Common myeloid progenitor, CD34-positive (primary cell): ENCODE data around the gene SHOX.

ENCODE experiments used
- CTCF ChIA-PET: fragments of 350-600 bp; sonication (Branson Sonifier 250); formaldehyde crosslinking; loops from one replicate; lab custom pipeline; 2021; ENCODE audit warnings: antibody characterized with exemption; lab: Charles Lee
- POLR2A ChIA-PET: fragments of 350-600 bp; sonication (Branson Sonifier 250); formaldehyde crosslinking; loops from one replicate; lab custom pipeline; 2021; ENCODE audit warnings: antibody characterized with exemption; lab: Charles Lee
- DNase-seq, 3 donors: peaks; one replicate each; pipeline versions ENCODE4 v3.0.0 to v3.0.0-alpha.2; 2013
- H3K27ac ChIP-seq, 2 experiments: 1 replicate in 1 of 2; 2 replicates in 1 of 2; pipeline ENCODE4 v1.7.0; 2013; ENCODE audit warnings: inconsistent platforms in 2 of 2, low read length in 2 of 2, mild to moderate bottlenecking in 2 of 2, low read depth in 1 of 2, moderate library complexity in 1 of 2; ENCODE audit not compliant: severe bottlenecking in 2 of 2, insufficient read depth in 1 of 2, poor library complexity in 1 of 2
- H3K27me3 ChIP-seq, 5 experiments: replicated peaks in 2 of 5; 1 replicate in 3 of 5; 2 replicates in 2 of 5; pipeline versions ENCODE4 v1.6.1 to v1.7.0; 2013; ENCODE audit warnings: low read length in 4 of 5, mild to moderate bottlenecking in 2 of 5, moderate library complexity in 2 of 5, inconsistent platforms in 1 of 5; ENCODE audit not compliant: insufficient read depth in 5 of 5, control insufficient read depth in 4 of 5
- H3K36me3 ChIP-seq, 4 experiments: 1 replicate in 2 of 4; 2 replicates in 2 of 4; pipeline versions ENCODE4 v1.6.1 to v1.7.0; 2013; ENCODE audit warnings: low read length in 3 of 4, control low read depth in 1 of 4, mild to moderate bottlenecking in 1 of 4; ENCODE audit not compliant: control insufficient read depth in 4 of 4, insufficient read depth in 4 of 4
- H3K4me1 ChIP-seq, 4 experiments: 1 replicate in 3 of 4; 2 replicates in 1 of 4; pipeline versions ENCODE4 v1.6.1 to v1.7.1; 2013; ENCODE audit warnings: low read length in 3 of 4, mild to moderate bottlenecking in 3 of 4, control low read depth in 1 of 4, inconsistent platforms in 1 of 4, moderate library complexity in 1 of 4; ENCODE audit not compliant: control insufficient read depth in 4 of 4, insufficient read depth in 4 of 4; ENCODE audit errors: control extremely low read depth in 1 of 4
- H3K4me3 ChIP-seq, 7 experiments: 1 replicate in 4 of 7; 2 replicates in 3 of 7; pipeline versions ENCODE4 v1.5.1 to v1.7.0; 2013; ENCODE audit warnings: mild to moderate bottlenecking in 7 of 7, low read length in 6 of 7, moderate library complexity in 6 of 7, inconsistent platforms in 2 of 7, low read depth in 2 of 7, control low read depth in 1 of 7; ENCODE audit not compliant: insufficient read depth in 4 of 7, control insufficient read depth in 1 of 7; ENCODE audit errors: extremely low read depth in 1 of 7
- H3K9me3 ChIP-seq, 5 experiments: 1 replicate in 4 of 5; 2 replicates in 1 of 5; pipeline versions ENCODE4 v1.6.1 to v1.7.1; 2013; ENCODE audit warnings: low read length in 4 of 5, mild to moderate bottlenecking in 2 of 5, inconsistent platforms in 1 of 5, low read depth in 1 of 5, moderate library complexity in 1 of 5; ENCODE audit not compliant: control insufficient read depth in 4 of 5, insufficient read depth in 2 of 5; ENCODE audit errors: control extremely low read depth in 1 of 5
- WGBS: methylation state at CpG from one replicate; pipeline ENCODE4 v1.1.5; 2013; ENCODE audit not compliant: insufficient coverage; 5-methylcytosine and 5-hydroxymethylcytosine counted together

The SHOX gene

DNA sequence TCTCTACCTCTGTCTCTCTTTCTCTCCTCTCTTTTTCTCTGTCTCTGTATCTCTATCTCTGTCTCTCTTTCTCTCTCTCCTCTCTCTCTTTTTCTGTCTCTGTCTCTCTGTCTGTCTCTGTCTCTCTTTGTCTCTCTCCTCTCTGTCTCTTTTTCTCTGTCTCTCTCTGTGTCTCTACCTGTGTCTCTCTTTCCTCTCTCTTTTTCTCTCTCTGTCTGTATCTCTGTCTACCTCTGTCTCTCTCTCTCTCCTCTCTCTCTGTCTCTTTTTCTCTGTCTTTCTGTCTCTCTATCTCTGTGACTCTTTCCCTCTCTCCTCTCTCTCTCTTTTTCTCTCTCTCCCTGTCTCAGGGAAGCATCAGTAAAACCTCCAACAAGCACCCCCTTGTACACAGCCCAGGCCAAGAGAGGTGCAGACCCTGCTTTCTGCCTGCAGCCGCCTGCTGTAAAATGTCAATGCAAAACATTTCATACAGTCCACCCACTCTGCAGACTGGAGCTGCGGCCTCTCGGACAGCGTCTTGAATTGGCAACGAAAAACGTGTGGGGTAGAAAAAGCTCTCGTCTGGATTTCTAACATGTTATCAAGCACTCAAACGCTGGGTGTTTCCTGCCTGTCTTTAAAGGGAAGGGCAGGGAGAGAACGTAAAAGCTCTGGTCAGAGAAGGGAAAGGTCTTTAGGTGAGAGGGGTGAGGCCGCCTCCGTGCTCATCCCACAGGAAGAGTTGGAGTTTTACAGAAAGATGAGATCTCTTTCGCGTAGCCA lies 3.7 kb upstream of the SHOX start:
- ChIA-PET POLR2A (no interaction called here), CTCF (no interaction called here)
- Histone ChIP-seq H3K27me3 (peaks cover 0 to 92% (median 26%) of the 10 kb centered on the region in 5 experiments), H3K36me3 (no peaks in the 10 kb centered on the region), H3K4me3 (no peak overlapping the region), H3K27ac (no peak overlapping the region), H3K9me3 (peaks cover 0 to 1% (median 0%) of the 10 kb centered on the region in 5 experiments), H3K4me1 (peaks cover 0 to 11% (median 4%) of the 10 kb centered on the region in 4 experiments)
- peak in 1 of 3 donors; percentile 33 for DNase-seq
- 3% methylated on average over 7 of the region's 13 CpGs for WGBS

DNA sequence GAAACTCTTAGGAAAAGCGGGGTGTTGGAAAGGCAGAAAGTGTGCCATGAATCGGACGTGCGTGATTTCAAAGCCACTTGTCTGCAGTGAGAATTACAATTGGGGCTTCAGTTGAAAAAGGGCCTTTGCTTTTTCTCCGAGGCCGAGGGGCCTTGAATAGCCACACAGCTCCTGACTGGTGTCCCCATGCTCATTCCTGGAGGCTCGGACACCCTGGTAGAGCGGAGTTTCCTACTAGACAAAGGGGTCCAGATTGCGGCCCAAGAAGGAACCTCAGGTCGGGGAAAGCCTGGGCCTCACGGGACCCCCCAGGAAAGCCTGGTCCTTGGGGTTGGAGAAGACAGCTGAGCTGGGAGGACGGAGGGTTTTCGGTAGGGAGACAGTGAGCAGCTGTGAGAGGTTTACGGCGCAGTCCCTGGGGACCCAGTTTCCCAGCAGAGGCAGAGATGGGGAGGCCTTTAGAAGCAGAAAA lies 3.0 kb upstream of the SHOX start:
- no peak overlapping the region for H3K27ac ChIP-seq

DNA sequence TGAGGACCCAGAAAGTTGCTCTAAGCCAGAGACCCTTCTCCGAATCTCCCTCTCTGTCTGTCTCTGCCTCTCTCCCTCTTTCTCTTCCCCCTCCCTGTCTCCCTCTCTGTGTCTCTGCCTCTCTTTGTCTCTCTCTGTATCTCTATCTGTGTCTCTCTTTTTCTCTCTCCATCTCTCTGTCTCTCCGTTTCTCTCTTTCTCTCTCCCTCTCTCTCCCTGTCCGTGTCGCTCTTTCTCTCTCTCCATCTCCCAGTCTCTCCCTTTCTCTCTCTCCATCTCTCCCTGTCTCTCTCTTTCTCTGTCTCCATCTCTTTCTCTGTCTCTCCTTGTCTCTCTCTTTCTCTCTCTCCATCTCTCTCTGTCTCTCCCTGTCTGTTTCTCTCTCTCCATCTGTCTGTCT lies 2.6 kb upstream of the SHOX start:
- POLR2A ChIA-PET = no interaction called here
- H3K27me3 ChIP-seq = peaks cover 0 to 92% (median 30%) of the 10 kb centered on the region in 5 experiments
- CTCF ChIA-PET = no interaction called here
- no peak for DNase-seq
- 5% methylated on average over 4 of the region's 4 CpGs for WGBS
- no peak overlapping the region for H3K4me3 ChIP-seq
- no peaks in the 10 kb centered on the region for H3K36me3 ChIP-seq
- no peak overlapping the region for H3K27ac ChIP-seq
- peaks cover 0 to 11% (median 4%) of the 10 kb centered on the region in 4 experiments for H3K4me1 ChIP-seq
- peaks cover 0 to 1% (median 0%) of the 10 kb centered on the region in 5 experiments for H3K9me3 ChIP-seq

More for the DNA sequence above, 3.0 kb upstream of the SHOX start:
- no peak for DNase-seq
- Histone ChIP-seq H3K9me3 (peaks cover 0 to 1% (median 0%) of the 10 kb centered on the region in 5 experiments), H3K27me3 (peaks cover 0 to 92% (median 29%) of the 10 kb centered on the region in 5 experiments), H3K36me3 (no peaks in the 10 kb centered on the region), H3K4me1 (peaks cover 0 to 11% (median 4%) of the 10 kb centered on the region in 4 experiments), H3K4me3 (no peak overlapping the region)
- CTCF ChIA-PET = no interaction called here
- POLR2A ChIA-PET = no interaction called here
- 10% methylated on average over 13 of the region's 15 CpGs for WGBS

DNA sequence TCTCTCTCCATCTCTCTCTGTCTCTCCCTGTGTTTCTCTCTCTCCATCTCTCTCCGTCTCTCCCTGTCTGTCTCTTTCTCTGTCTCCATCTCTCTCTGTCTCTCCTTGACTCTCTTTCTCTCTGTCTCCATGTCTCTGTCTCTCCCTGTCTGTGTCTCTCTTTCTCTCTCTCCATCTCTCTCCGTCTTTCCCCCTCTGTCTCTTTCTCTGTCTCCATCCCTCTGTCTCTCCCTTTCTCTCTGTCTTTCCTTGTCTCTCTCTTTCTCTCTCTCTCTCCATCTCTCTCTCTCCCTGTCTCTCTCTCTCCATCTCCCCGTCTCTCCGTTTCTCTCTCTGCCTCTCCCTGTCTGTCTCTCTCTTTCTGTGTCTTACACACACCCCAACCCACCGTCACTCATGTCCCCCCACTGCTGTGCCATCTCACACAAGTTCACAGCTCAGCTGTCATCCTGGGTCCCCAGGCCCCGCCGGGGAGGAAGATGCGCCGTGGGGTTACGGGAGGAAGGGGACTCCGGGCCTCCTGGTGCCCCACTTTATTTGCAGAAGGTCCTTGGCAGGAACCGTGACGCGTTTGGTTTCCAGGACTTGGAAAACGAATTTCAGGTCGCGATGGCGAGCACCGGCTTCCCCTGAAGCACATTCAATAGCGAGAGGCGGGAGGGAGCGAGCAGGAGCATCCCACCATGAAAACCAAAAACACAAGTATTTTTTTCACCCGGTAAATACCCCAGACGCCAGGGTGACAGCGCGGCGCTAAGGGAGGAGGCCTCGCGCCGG lies 1.2 kb upstream of the SHOX start:
- no peak overlapping the region for H3K27ac ChIP-seq
- DNase-seq = no peak
- ChIA-PET POLR2A (no interaction called here), CTCF (no interaction called here)
- H3K36me3 ChIP-seq = no peaks in the 10 kb centered on the region
- WGBS = 2% methylated on average over 19 of the region's 30 CpGs
- H3K4me1 ChIP-seq = peaks cover 0 to 6% (median 0%) of the 10 kb centered on the region in 4 experiments
- no peak overlapping the region for H3K4me3 ChIP-seq
- peaks cover 0 to 1% (median 0%) of the 10 kb centered on the region in 5 experiments for H3K9me3 ChIP-seq
- peaks cover 0 to 92% (median 36%) of the 10 kb centered on the region in 5 experiments for H3K27me3 ChIP-seq

DNA sequence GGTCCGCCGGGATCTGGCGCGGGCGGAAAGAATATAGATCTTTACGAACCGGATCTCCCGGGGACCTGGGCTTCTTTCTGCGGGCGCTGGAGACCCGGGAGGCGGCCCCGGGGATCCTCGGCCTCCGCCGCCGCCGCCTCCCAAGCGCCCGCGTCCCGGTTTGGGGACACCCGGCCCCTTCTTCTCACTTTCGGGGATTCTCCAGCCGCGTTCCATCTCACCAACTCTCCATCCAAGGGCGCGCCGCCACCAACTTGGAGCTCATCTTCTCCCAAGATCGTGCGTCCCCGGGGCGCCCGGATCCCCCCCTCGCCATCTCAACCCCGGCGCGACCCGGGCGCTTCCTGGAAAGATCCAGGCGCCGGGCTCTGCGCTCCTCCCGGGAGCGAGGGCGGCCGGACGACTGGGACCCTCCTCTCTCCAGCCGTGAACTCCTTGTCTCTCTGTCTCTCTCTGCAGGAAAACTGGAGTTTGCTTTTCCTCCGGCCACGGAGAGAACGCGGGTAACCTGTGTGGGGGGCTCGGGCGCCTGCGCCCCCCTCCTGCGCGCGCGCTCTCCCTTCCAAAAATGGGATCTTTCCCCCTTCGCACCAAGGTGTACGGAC lies 482 bp upstream of the SHOX start:
- Histone ChIP-seq H3K4me3 (no peak overlapping the region), H3K9me3 (peaks cover 0 to 1% (median 0%) of the 10 kb centered on the region in 5 experiments), H3K36me3 (no peaks in the 10 kb centered on the region), H3K4me1 (peaks cover 0 to 6% (median 0%) of the 10 kb centered on the region in 4 experiments), H3K27ac (no peak overlapping the region), H3K27me3 (peaks cover 0 to 94% (median 38%) of the 10 kb centered on the region in 5 experiments)
- ChIA-PET CTCF (no interaction called here), POLR2A (no interaction called here)
- no peak for DNase-seq
- 3% methylated on average over 59 of the region's 62 CpGs for WGBS

DNA sequence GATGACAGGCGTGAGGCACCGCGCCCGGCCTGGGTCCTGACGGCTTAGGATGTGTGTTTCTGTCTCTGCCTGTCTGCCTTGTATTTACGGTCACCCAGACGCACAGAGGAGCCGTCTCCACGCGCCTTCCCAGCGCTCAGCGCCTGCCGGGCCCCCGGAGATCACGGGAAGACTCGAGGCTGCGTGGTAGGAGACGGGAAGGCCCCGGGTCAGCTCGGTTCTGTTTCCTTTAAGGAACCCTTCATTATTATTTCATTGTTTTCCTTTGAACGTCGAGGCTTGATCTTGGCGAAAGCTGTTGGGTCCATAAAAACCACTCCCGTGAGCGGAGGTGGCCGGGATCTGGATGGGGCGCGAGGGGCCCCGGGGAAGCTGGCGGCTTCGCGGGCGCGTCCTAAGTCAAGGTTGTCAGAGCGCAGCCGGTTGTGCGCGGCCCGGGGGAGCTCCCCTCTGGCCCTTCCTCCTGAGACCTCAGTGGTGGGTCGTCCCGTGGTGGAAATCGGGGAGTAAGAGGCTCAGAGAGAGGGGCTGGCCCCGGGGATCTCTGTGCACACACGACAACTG lies 1.3 kb downstream of the SHOX start:
- ChIA-PET CTCF (no interaction called here), POLR2A (no interaction called here)
- WGBS = 2% methylated on average over 28 of the region's 44 CpGs
- Histone ChIP-seq H3K4me3 (no peak overlapping the region), H3K36me3 (no peaks in the 10 kb centered on the region), H3K27ac (no peak overlapping the region), H3K9me3 (peaks cover 0 to 1% (median 0%) of the 10 kb centered on the region in 5 experiments), H3K4me1 (peaks cover 0 to 6% (median 0%) of the 10 kb centered on the region in 4 experiments), H3K27me3 (peaks cover 0 to 92% (median 43%) of the 10 kb centered on the region in 5 experiments)
- no peak for DNase-seq
